ENCODE data around the gene FOXC1.

- TF ChIP-seq SP1 (IDR thresholded peaks at IDR 0.05; ENCODE audit: low read depth) (peak; percentile 60), POLR2A (IDR thresholded peaks at IDR 0.05; ENCODE audit: borderline replicate concordance, extremely low read depth, insufficient read depth, insufficient read length) (no peak), CTCF (IDR thresholded peaks at IDR 0.05 in 2 of 3, conservative IDR thresholded peaks at IDR 0.05 in 1 of 3; ENCODE audit: borderline replicate concordance in 1 of 3, insufficient read depth in 1 of 3, low read depth in 2 of 3, low read length in 2 of 3) (no peak), EGR1 (IDR thresholded peaks at IDR 0.05; ENCODE audit: low read depth) (no peak), REST (IDR thresholded peaks at IDR 0.05; ENCODE audit: low read depth) (no peak), ELF1 (IDR thresholded peaks at IDR 0.05; ENCODE audit: borderline replicate concordance, low read depth) (no peak)
These were observed 31.7 kb downstream of the FOXC1 start for GRCh38 chr6:1641343-1641885.

Data from HCT116 (cell line).